Measurements from ENCODE around the gene ZCCHC24. TPM values are rescaled to one million over a fixed set of nuclear protein-coding genes. Genes with fewer than 3 reads are reported as not detected.

ZCCHC24 gene
- total RNA-seq, 2 donors from 2014 or later: 45.6 to 85.9 TPM

- peaks cover 15% of the 10 kb centered on the region for H3K36me3 ChIP-seq
- no peaks in the 10 kb centered on the region for H3K9me3 ChIP-seq
- H3K4me1 ChIP-seq: peaks cover 0 to 23% of the 10 kb centered on the region in 2 donors
- no peak overlapping the region for H3K27ac ChIP-seq
- no peak for TF ChIP-seq CTCF (IDR thresholded peaks at IDR 0.05)
- H3K27me3 ChIP-seq: no peaks in the 10 kb centered on the region
- no peak overlapping the region for H3K4me3 ChIP-seq
- DNase-seq (ENCODE audit: low spot score): no peak
These were observed 50.8 kb downstream of the ZCCHC24 start for GRCh38 chr10:79394664-79395063.

DNA sequence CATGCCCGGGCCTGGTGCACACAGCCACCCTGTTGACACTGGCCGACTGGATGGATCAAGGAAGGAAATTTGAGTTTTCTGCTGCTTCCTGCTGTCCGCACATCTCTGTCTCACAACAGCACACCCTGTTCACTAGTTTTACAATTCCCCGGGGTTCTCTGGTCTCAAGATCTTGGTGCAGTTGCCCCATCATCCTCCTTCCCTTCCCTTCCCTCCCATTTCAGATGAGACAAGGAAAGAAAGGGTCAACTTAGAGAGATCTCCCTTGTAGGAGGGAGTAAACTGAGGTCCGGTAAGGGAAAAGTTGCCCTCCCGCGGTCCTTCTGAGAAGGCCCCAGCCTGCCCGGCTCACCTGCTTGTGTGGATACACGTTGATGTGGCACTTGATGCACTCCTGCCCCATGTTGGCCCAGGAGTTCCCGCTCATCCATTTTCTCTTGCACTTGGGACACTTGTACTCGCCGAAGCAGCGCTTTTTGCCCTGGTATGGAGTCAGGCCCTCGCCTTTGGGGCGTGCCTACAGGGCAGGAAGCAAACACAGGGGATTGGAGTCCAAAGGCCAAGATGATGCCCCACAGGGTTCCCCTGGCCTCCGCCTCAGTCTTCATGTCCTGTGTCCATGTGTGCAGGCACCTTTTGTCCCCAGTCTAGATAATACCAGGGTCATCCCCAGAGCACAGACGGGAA, 51.4 kb downstream of the ZCCHC24 start:
- no peak for TF ChIP-seq CTCF (IDR thresholded peaks at IDR 0.05)
- no peaks in the 10 kb centered on the region for H3K27me3 ChIP-seq
- H3K36me3 ChIP-seq: peaks cover 15% of the 10 kb centered on the region
- no peak overlapping the region for H3K27ac ChIP-seq
- no peak overlapping the region for H3K4me3 ChIP-seq
- H3K9me3 ChIP-seq: no peaks in the 10 kb centered on the region
- peaks cover 0 to 29% of the 10 kb centered on the region in 2 donors for H3K4me1 ChIP-seq
- no peak for DNase-seq (ENCODE audit: low spot score)

- H3K9me3 ChIP-seq: no peaks in the 10 kb centered on the region
- H3K36me3 ChIP-seq: peaks cover 15% of the 10 kb centered on the region
These were observed 52.1 kb downstream of the ZCCHC24 start for GRCh38 chr10:79393221-79393923.

GRCh38 chr10:79392506-79393176, 52.8 kb downstream of the ZCCHC24 start:
- no peak for TF ChIP-seq CTCF (IDR thresholded peaks at IDR 0.05)
- no peaks in the 10 kb centered on the region for H3K9me3 ChIP-seq
- H3K27me3 ChIP-seq: no peaks in the 10 kb centered on the region
- no peak for DNase-seq (ENCODE audit: low spot score)
- H3K27ac ChIP-seq: peak overlapping the region in 1 of 2 donors; percentile 24
- no peak overlapping the region for H3K4me3 ChIP-seq
- peaks cover 0 to 42% of the 10 kb centered on the region in 2 donors for H3K4me1 ChIP-seq
- H3K36me3 ChIP-seq: peaks cover 15% of the 10 kb centered on the region

More at GRCh38 chr10:79393221-79393923, 52.1 kb downstream of the ZCCHC24 start:
- DNase-seq (ENCODE audit: low spot score): no peak
- no peaks in the 10 kb centered on the region for H3K27me3 ChIP-seq
- H3K27ac ChIP-seq: no peak overlapping the region
- no peak overlapping the region for H3K4me3 ChIP-seq
- H3K4me1 ChIP-seq: peaks cover 0 to 35% of the 10 kb centered on the region in 2 donors
- TF ChIP-seq CTCF (IDR thresholded peaks at IDR 0.05): no peak

GRCh38 chr10:79392020-79392398, 53.4 kb downstream of the ZCCHC24 start:
- Histone ChIP-seq H3K27ac (peak overlapping the region in 1 of 2 donors; percentile 24), H3K4me1 (peaks cover 0 to 44% of the 10 kb centered on the region in 2 donors), H3K9me3 (no peaks in the 10 kb centered on the region), H3K4me3 (no peak overlapping the region), H3K27me3 (no peaks in the 10 kb centered on the region), H3K36me3 (peaks cover 19% of the 10 kb centered on the region)
- TF ChIP-seq CTCF (IDR thresholded peaks at IDR 0.05): no peak
- DNase-seq (ENCODE audit: low spot score): no peak

Measured in right atrium auricular region (tissue), 2 donors.